Activated CD4-positive, alpha-beta T cell treated with anti-CD3 and anti-CD28 coated beads, Interleukin-2, amount 50 U/mL, for 1 hour (primary cell): ENCODE results near the gene KLHL29.

Experiments used
- DNase-seq: peaks from one replicate; pipeline ENCODE4 v3.0.0-alpha.2; 2020

KLHL29 gene

GRCh38 chr2:23645230-23645808 lies 260.3 kb downstream of the KLHL29 start:
- no peak for DNase-seq

DNA sequence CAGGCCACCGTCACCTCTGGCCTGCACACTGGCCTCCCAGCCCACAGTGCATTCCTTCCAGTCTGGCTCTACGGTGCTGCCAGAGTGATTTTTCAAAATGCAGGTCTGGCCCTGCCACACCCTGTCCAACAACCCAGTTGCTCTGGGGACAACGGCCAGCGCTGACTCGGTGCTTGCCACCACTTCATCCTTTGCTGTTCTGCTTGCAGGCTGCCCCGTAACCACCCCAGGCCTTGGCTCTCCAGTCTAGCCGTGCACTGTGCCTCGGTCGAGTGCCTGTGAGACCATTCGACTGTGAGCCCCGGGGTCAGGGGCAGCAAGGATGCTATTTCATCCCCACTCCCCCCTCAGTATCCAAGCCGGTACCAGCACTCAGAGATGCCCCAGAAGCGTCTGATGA lies 262.6 kb downstream of the KLHL29 start:
- no peak for DNase-seq

DNA sequence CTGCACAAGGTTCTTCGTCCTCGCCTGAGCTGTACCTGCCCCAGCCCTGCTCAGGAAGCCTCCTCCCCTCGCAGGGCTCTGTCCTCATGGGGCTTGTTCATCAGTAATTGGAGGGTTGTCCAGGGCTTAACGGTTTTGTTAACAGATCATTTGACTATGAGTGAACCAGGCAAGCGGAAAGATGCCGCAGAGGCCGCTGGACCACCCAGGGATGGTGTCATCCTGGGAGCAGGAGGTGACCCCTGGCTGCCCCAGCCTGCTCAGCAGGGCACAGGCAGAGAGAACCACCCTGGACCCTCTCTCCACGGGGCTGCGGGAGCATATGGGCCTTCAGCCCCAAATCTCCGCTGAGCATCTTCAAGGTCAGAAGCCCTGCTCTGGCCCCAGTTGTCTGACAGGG lies 264.3 kb downstream of the KLHL29 start:
- no peak for DNase-seq

DNA sequence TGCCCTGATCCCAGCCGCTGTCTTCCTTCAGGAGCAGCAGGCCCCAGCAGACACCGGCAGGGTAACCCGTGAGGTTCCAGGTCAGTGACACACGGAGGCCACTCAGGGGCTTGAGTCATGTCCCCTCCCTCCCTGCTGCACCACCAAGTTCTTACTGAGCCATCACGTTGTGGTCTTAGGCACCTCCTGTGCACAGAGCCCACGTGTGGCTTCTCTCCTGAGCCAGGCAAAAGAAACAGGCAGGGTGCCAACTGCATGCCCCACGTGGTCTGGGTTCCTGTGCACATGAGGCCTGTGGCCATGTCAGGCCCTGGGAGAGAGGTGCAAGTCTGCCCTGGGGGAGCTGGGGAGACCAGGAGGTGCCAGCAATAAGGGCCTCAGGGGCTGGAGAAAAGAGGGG lies 264.8 kb downstream of the KLHL29 start:
- DNase-seq, result no peak

DNA sequence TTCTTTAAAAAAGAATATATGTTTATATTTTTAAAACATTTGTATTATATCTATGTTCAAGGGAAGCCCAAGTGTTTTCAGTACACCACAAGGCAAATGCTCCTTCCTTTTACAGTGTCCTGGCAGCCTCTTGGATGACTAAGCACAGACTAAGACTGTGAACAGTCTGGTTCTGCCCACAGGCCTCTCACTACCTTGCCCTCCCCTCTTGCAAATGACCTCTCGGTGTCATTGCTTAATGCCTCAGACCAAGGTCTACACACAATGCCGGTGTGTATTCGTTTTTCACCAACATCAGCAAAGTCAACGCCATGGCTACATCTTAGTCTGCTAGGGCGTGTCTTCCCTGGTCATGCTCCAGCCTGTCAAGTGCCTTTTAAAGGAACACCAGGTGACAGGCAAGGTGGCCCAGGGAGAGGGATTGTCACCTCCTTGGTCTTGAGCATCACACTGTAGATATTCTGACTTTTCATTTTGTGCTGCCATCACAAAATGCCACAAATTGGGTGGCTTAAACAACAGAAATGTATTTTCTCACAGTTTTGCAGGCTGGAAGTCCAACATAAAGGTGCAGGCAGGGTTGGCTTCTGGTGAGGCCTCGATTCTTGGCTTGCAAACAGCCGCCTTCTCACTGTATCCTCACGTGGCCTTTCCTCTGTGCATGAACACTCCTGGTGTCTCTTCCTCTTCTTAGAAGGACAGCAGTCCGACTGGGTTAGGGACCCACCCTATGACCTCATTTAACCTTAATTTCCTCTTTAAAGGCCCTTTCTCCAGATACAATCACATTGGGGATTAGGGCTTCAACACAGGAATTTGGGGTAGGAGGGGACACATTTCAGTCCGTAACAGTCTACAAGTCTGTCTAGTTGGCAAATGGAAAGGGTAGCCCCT lies 266.5 kb downstream of the KLHL29 start:
- DNase-seq, result no peak

- no peak for DNase-seq
Observed at GRCh38 chr2:23653326-23653725, 268.3 kb downstream of the KLHL29 start.

DNA sequence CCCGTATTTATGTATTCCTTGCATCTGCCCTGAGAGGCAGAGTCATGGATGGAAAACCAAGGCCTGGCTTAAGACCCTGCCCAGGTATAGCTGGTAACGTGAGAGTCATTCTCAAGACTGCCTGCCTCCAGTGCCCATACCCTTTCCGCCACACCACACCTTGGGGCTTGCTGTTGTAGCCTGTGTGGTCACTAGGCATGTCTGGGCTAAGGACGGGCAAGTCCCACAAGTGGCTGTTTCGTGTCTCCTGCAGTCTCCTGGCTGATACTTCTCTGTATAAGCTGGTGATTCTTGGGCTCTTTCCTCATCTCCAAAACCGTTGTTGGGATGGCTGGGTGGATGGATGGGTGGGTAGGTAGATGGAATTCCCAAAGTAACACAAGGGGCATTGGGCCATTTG lies 269.8 kb downstream of the KLHL29 start:
- DNase-seq, result no peak

- no peak for DNase-seq
Observed at GRCh38 chr2:23655934-23656596, 271.1 kb downstream of the KLHL29 start.

DNA sequence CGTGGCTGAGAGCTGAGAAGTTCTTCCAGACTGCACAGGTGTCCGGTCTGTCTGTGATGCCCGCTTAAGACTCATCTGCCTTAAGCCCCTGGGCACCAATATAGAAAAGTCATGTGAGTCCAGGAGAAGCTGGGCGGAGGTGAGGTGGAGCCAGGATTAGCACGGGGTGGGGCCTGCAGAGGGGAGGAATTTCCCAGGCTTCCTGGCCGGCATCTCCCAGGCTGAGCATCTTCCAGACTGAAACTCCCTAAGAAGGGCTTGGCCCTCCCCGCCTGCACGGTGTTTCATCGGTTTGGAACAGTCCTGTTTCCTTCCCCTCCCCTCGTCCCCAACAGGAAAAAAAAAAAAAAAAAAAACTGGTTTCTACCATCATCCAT lies 271.6 kb downstream of the KLHL29 start:
- no peak for DNase-seq

- no peak for DNase-seq
Observed at GRCh38 chr2:23657371-23657770, 272.4 kb downstream of the KLHL29 start.

DNA sequence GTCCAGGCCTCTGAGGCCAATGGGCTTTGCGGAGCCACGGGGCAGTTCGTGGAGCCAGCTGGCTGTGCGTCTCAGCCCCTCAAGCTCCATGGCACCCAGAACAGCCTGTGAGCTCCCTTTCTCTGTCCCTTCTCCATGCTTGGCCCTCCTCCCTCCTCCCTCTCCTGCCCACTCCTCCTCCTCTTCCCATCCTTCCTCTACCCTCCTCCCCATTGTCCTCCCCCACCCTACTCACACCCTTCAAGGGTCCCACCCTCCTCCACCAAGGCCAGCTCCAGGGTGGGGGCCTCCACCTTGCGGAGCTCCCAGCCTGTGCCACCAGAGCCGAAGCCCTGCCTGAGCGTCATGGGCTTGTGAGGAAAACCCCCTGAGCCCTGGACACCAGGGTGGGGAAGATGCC lies 273.0 kb downstream of the KLHL29 start:
- no peak for DNase-seq

DNA sequence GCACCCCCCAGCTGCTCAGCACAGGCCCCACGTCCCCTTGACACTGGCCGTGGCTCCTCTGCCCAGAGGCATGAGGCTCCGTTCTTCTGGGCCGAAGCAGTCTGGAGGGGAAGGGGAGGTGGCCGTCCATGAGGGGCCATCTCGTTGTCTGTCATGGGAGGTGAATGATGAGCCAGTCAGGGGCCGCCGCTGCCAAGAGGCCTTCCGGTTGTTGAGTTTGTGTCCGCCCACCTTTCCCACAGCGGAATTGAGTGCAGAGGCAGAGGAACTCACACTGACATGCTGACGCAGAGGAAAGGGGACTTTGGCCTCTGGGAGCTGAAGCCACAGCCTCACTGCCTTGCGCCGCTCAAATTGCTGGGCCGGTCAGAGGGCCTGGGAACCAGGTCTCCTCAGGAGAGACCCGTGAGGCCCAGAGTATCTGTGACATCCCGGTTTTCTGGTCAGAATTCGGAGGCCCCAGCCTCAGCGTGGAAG lies 273.5 kb downstream of the KLHL29 start:
- no peak for DNase-seq

GRCh38 chr2:23659328-23659727 lies 274.3 kb downstream of the KLHL29 start:
- DNase-seq, result no peak

DNA sequence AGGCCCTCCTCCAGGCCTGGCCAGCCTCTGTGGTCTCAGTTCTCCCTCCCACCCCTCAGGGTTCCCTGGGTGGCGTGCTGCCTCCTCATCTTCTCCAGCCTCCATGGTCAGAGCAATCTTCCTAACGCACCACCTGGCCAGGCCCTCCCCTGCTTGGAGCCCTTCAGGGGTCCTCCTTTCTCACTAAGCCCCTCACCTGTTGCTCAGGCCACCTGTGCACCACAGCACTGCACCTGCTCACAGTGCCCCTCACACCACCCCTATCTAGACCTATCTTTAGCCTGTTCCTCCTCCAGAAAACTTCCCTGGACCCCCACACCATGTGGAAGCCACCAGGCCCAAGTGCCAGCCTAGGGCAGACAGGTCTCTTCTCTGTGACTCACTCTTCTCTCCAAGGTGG lies 274.8 kb downstream of the KLHL29 start:
- DNase-seq, result no peak

DNA sequence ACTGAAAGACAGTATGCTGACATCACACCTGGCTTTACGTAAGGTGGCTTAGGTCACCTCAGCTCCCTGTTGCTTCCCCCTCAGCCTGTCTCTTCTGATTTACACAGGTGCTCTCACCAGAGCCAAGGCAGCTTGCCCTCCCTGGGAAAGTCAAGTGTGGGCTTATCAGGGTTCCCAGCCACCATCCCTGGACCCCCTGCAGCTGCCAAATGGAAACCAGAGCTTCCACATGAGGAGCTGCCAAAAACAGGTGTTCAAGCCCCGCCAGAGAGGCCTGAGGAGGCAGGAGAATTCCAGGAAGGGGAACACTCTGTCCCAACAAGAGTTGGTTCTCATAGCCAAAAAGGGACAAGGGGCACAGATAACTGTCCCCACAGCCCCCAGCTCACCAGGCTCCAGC lies 275.3 kb downstream of the KLHL29 start:
- DNase-seq, result no peak

- DNase-seq, result no peak
Observed at GRCh38 chr2:23661276-23662050, 276.5 kb downstream of the KLHL29 start.

- DNase-seq, result no peak
Observed at GRCh38 chr2:23662466-23662865, 277.5 kb downstream of the KLHL29 start.

GRCh38 chr2:23662941-23663920 lies 278.3 kb downstream of the KLHL29 start:
- DNase-seq, result no peak

GRCh38 chr2:23664066-23664788 lies 279.2 kb downstream of the KLHL29 start:
- DNase-seq, result no peak

- DNase-seq, result no peak
Observed at GRCh38 chr2:23666241-23666979, 281.4 kb downstream of the KLHL29 start.

DNA sequence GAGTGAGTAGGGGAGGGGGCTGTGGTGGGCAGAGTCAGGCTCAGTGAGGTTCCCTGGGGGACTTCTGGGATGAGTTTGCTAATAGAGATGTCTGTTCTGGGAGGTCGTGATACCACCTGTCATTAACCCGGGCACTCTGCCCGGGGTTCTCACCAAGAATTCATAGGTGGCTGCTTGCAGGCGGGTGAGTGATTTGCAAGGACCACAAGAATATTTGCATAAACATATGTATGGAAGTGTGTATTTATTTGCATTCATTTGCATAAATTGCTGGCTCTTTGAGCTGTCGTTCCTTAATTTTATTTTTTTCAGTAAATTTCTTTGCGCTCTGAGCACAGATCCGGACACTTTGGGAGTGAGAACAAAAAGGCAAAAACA lies 282.0 kb downstream of the KLHL29 start:
- no peak for DNase-seq
